H9 (cell line): ENCODE results near the gene RASGRP3. TPM values are rescaled to one million over a fixed set of nuclear protein-coding genes. Genes with fewer than 3 reads are reported as not detected.

Experiments used
- DNase-seq: peaks from one replicate; pipeline ENCODE4 v3.0.0-alpha.2; 2017
- H2AFZ ChIP-seq: one replicate; pipeline ENCODE4 v1.6.1; 2013; ENCODE audit warnings: mild to moderate bottlenecking, low read length, control low read depth, moderate library complexity
- H2AK5ac ChIP-seq: 2 replicates; pipeline ENCODE4 v1.6.1; 2013; ENCODE audit warnings: low read length, control low read depth, mixed read lengths; ENCODE audit not compliant: insufficient read length
- H2BK120ac ChIP-seq: one replicate; pipeline ENCODE4 v1.6.1; 2013; ENCODE audit warnings: low read depth, mild to moderate bottlenecking, low read length, control low read depth, inconsistent platforms; ENCODE audit not compliant: poor library complexity, severe bottlenecking
- H2BK12ac ChIP-seq: 2 replicates; pipeline ENCODE4 v1.6.1; 2013; ENCODE audit warnings: low read length, control low read depth, mixed read lengths, low read depth; ENCODE audit not compliant: insufficient read length
- H2BK15ac ChIP-seq: 2 replicates; pipeline ENCODE4 v1.6.1; 2013; ENCODE audit warnings: low read depth, low read length, control low read depth
- H2BK20ac ChIP-seq: one replicate; pipeline ENCODE4 v1.6.1; 2013; ENCODE audit warnings: low read depth, mild to moderate bottlenecking, low read length, control low read depth, inconsistent platforms; ENCODE audit not compliant: poor library complexity, severe bottlenecking
- H2BK5ac ChIP-seq: 2 replicates; pipeline ENCODE4 v1.6.1; 2013; ENCODE audit warnings: low read length, control low read depth, mixed read lengths; ENCODE audit not compliant: insufficient read length
- H3K14ac ChIP-seq: 2 replicates; pipeline ENCODE4 v1.6.1; 2013; ENCODE audit warnings: low read length, control low read depth; ENCODE audit not compliant: insufficient read depth
- H3K18ac ChIP-seq: 2 replicates; pipeline ENCODE4 v1.6.1; 2013; ENCODE audit warnings: low read depth, mild to moderate bottlenecking, mixed read lengths, low read length, control low read depth; ENCODE audit not compliant: insufficient read length
- H3K23ac ChIP-seq: 2 replicates; pipeline ENCODE4 v1.6.1; 2013; ENCODE audit warnings: low read length, control low read depth, mixed read lengths, low read depth; ENCODE audit not compliant: insufficient read length
- H3K23me2 ChIP-seq: 2 replicates; pipeline ENCODE4 v1.6.1; 2013; ENCODE audit warnings: low read depth, mild to moderate bottlenecking, mixed read lengths, low read length, control low read depth; ENCODE audit not compliant: insufficient read length, poor library complexity, severe bottlenecking
- H3K27ac ChIP-seq: 2 replicates; pipeline ENCODE4 v1.5.1; 2013; ENCODE audit warnings: low read length, control low read depth, mixed read lengths, low read depth; ENCODE audit not compliant: insufficient read length
- H3K27me3 ChIP-seq: 2 replicates; pipeline ENCODE4 v1.6.1; 2013; ENCODE audit warnings: low read length, control low read depth, inconsistent platforms; ENCODE audit not compliant: insufficient read depth
- H3K4ac ChIP-seq: 2 replicates; pipeline ENCODE4 v1.6.1; 2013; ENCODE audit warnings: low read depth, mild to moderate bottlenecking, control low read depth, inconsistent platforms, low read length, moderate library complexity
- H3K4me1 ChIP-seq: 2 replicates; pipeline ENCODE4 v1.6.1; 2013; ENCODE audit warnings: low read length, control low read depth, inconsistent platforms; ENCODE audit not compliant: insufficient read depth
- H3K4me2 ChIP-seq: 2 replicates; pipeline ENCODE4 v1.6.1; 2013; ENCODE audit warnings: low read length, control low read depth, mixed read lengths; ENCODE audit not compliant: insufficient read length, insufficient read depth
- H3K56ac ChIP-seq: 2 replicates; pipeline ENCODE4 v1.6.1; 2013; ENCODE audit warnings: low read depth, mild to moderate bottlenecking, mixed read lengths, low read length, control low read depth; ENCODE audit not compliant: insufficient read length
- H3K79me1 ChIP-seq: 2 replicates; pipeline ENCODE4 v1.6.1; 2013; ENCODE audit warnings: low read depth, mild to moderate bottlenecking, moderate library complexity, low read length, control low read depth, inconsistent platforms; ENCODE audit not compliant: insufficient read depth, poor library complexity, severe bottlenecking
- H3K79me2 ChIP-seq: 2 replicates; pipeline ENCODE4 v1.6.1; 2013; ENCODE audit warnings: low read length, control low read depth, inconsistent platforms; ENCODE audit not compliant: insufficient read depth
- H3K9ac ChIP-seq: 2 replicates; pipeline ENCODE4 v1.6.1; 2013; ENCODE audit warnings: low read length, control low read depth, mixed read lengths; ENCODE audit not compliant: insufficient read length; ENCODE audit errors: extremely low read depth
- H3K9me3 ChIP-seq: one replicate; pipeline ENCODE4 v1.6.1; 2013; ENCODE audit warnings: low read depth, low read length, inconsistent platforms; ENCODE audit not compliant: control insufficient read depth
- H3T11ph ChIP-seq: one replicate; pipeline ENCODE4 v1.6.1; 2013; ENCODE audit warnings: mild to moderate bottlenecking, low read length, control low read depth, inconsistent platforms
- H4K20me1 ChIP-seq: one replicate; pipeline ENCODE4 v1.6.1; 2013; ENCODE audit not compliant: control insufficient read depth, insufficient read length, insufficient read depth
- H4K5ac ChIP-seq: 2 replicates; pipeline ENCODE4 v1.6.1; 2013; ENCODE audit warnings: low read depth, mild to moderate bottlenecking, mixed read lengths, low read length, control low read depth; ENCODE audit not compliant: insufficient read length
- H4K8ac ChIP-seq: replicated peaks from 2 replicates; pipeline ENCODE4 v1.6.1; 2013; ENCODE audit warnings: low read length, control low read depth, mixed read lengths, low read depth; ENCODE audit not compliant: insufficient read length
- H4K91ac ChIP-seq: 2 replicates; pipeline ENCODE4 v1.6.1; 2013; ENCODE audit warnings: low read depth, mild to moderate bottlenecking, moderate library complexity, mixed read lengths, low read length, control low read depth; ENCODE audit not compliant: insufficient read length
- H3K27ac Mint-ChIP-seq, 3 experiments: 2 replicates in 2 of 3; 3 replicates in 1 of 3; pipeline ENCODE4 v1.8.0; 2020 to 2021; ENCODE audit warnings: mixed read lengths in 3 of 3, mild to moderate bottlenecking in 1 of 3, moderate library complexity in 1 of 3
- H3K27me3 Mint-ChIP-seq: 2 replicates; pipeline ENCODE4 v1.8.0; 2021; ENCODE audit warnings: low read depth, mild to moderate bottlenecking, moderate library complexity, mixed read lengths
- H3K36me3 Mint-ChIP-seq, 3 experiments: 2 replicates in 2 of 3; 3 replicates in 1 of 3; pipeline ENCODE4 v1.8.0; 2020 to 2021; ENCODE audit warnings: low read depth in 3 of 3, mixed read lengths in 3 of 3; ENCODE audit not compliant: insufficient read depth in 1 of 3
- H3K4me1 Mint-ChIP-seq, 2 experiments: 2 replicates each; pipeline ENCODE4 v1.8.0; 2020; ENCODE audit warnings: mixed read lengths in 2 of 2
- H3K4me3 Mint-ChIP-seq, 2 experiments: 2 replicates in 1 of 2; 3 replicates in 1 of 2; pipeline ENCODE4 v1.8.0; 2020 to 2021; ENCODE audit warnings: mild to moderate bottlenecking in 2 of 2, mixed read lengths in 2 of 2, moderate library complexity in 1 of 2
- H3K9me3 Mint-ChIP-seq, 2 experiments: 2 replicates in 1 of 2; 3 replicates in 1 of 2; pipeline ENCODE4 v1.8.0; 2020; ENCODE audit warnings: mild to moderate bottlenecking in 2 of 2, mixed read lengths in 2 of 2, moderate library complexity in 1 of 2
- WGBS: extraction: QIAGEN DNeasy Blood & Tissue Kit; methylation state at CpG from one replicate; pipeline ENCODE4 v1.1.7; 2013; ENCODE audit warnings: missing lambda C conversion rate, low lambda C conversion rate, mixed read lengths; ENCODE audit not compliant: insufficient read length; ENCODE audit errors: extremely low coverage; 5-methylcytosine and 5-hydroxymethylcytosine counted together
- total RNA-seq: library from RNA; stranded (reverse); gene quantifications from 2 replicates; pipeline ENCODE4 v1.2.1, GENCODE V29; 2021
- TF ChIP-seq, protein P1 (sequence below): fragments of 200-600 bp; sonication (generic); conservative IDR thresholded peaks from 3 replicates; pipeline ENCODE4 v1.8.0; 2021; ENCODE audit warnings: antibody characterized with exemption, mild to moderate bottlenecking

Gene RASGRP3
- total RNA-seq, 1 experiment from 2014 or later, result not detected

DNA sequence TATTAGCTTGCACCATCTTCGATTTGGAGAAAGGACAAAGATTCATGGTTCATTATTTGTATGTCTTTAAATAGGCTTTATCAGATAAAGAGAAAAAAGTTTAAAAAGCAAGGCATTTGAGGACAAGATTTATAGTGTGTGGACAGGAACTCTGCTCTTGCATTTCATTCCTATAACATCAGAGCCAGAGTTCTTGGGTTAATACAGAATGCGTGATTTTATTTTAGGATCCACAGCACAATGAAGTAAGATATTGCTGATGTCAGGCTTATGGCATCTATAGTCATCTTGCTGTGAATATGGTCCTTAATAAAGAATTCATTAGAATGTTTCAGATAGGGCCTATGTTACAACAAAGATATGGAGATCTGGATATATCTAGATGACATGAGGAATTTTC is 19.7 kb downstream of the RASGRP3 start:
- no peak overlapping the region for H3K27ac ChIP-seq
- H3K18ac ChIP-seq, result no peak overlapping the region
- no peaks in the 10 kb centered on the region for H4K20me1 ChIP-seq
- no peak overlapping the region for H2BK20ac ChIP-seq
- Mint-ChIP-seq H3K27ac (no peak overlapping the region), H3K9me3 (no peaks in the 10 kb centered on the region), H3K27me3 (peaks cover 1% of the 10 kb centered on the region; the same call in 1 of the 2 replicates), H3K36me3 (no peaks in the 10 kb centered on the region), H3K4me3 (no peak overlapping the region), H3K4me1 (no peaks in the 10 kb centered on the region)
- H2BK5ac ChIP-seq, result no peak overlapping the region
- H4K8ac ChIP-seq, result no peak overlapping the region
- no peak overlapping the region for H4K91ac ChIP-seq
- no peak overlapping the region for H3K56ac ChIP-seq
- no peak overlapping the region for H3K4me2 ChIP-seq
- no peaks in the 10 kb centered on the region for H3K27me3 ChIP-seq
- TF ChIP-seq, protein P1, sequence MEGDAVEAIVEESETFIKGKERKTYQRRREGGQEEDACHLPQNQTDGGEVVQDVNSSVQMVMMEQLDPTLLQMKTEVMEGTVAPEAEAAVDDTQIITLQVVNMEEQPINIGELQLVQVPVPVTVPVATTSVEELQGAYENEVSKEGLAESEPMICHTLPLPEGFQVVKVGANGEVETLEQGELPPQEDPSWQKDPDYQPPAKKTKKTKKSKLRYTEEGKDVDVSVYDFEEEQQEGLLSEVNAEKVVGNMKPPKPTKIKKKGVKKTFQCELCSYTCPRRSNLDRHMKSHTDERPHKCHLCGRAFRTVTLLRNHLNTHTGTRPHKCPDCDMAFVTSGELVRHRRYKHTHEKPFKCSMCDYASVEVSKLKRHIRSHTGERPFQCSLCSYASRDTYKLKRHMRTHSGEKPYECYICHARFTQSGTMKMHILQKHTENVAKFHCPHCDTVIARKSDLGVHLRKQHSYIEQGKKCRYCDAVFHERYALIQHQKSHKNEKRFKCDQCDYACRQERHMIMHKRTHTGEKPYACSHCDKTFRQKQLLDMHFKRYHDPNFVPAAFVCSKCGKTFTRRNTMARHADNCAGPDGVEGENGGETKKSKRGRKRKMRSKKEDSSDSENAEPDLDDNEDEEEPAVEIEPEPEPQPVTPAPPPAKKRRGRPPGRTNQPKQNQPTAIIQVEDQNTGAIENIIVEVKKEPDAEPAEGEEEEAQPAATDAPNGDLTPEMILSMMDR, result no peak
- H4K5ac ChIP-seq, result no peak overlapping the region
- no peak overlapping the region for H2BK120ac ChIP-seq
- DNase-seq, result no peak
- no peak overlapping the region for H3K9ac ChIP-seq
- H3K79me1 ChIP-seq, result no peaks in the 10 kb centered on the region
- H3K14ac ChIP-seq, result no peak overlapping the region
- no peaks in the 10 kb centered on the region for H3K4me1 ChIP-seq
- H2AFZ ChIP-seq, result no peak overlapping the region
- no peaks in the 10 kb centered on the region for H3K9me3 ChIP-seq
- no peaks in the 10 kb centered on the region for H3K23me2 ChIP-seq
- H2BK15ac ChIP-seq, result no peak overlapping the region
- no peaks in the 10 kb centered on the region for H3K79me2 ChIP-seq
- no peak overlapping the region for H2BK12ac ChIP-seq
- H3T11ph ChIP-seq, result no peak overlapping the region
- no CpG with 5 or more reads among the region's 2 CpGs for WGBS
- no peak overlapping the region for H3K23ac ChIP-seq
- H2AK5ac ChIP-seq, result no peak overlapping the region
- no peak overlapping the region for H3K4ac ChIP-seq
